MV-4-11 (cell line): ENCODE results near the gene LMX1B.

Experiments
- DNase-seq: peaks from one replicate; lab custom pipeline; 2025; lab: John Stamatoyannopoulos, UW

LMX1B gene

DNA sequence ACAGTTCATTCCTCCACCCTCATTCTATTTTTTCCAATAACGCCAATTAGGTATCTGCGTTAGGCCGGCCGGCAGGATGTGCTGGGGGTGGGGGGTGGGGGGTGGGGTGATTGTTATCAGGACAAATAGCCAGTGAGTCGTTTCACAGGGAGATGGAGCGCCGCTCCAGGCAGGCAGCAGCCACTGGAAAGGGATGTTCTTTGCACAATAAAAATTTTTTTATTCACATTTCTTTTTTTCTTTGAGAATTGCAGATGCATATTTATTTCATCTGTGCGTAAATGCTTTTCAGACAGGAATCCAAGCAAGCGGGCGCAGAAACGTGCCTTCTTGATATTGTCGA is 4.1 kb downstream of the LMX1B start:
- DNase-seq, result no peak

DNA sequence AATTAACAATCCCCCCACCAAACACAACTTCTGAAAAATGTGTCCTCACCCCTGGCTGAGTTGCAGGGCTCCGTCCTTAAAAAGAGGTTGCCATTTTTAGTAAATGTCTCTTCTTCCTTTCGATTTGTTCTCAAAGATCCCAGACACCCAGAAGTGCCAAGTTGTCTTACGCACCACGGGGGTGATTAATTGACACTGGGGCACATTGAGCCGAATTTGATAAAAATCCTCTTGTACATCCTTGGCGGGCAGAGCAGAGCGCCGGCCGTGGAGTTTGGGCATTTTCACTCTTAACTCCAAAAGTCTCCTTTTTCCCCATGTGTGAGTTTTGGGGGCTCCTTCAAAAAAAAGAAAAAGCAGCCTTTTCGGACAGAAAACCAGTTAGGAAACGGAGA is 4.5 kb downstream of the LMX1B start:
- DNase-seq, result no peak

GRCh38 chr9:126618585-126619360 is 5.0 kb downstream of the LMX1B start:
- DNase-seq, result no peak

- no peak for DNase-seq
These were observed 5.8 kb downstream of the LMX1B start for GRCh38 chr9:126619361-126620135.

- DNase-seq, result no peak
These were observed 6.8 kb downstream of the LMX1B start for GRCh38 chr9:126620478-126620877.

DNA sequence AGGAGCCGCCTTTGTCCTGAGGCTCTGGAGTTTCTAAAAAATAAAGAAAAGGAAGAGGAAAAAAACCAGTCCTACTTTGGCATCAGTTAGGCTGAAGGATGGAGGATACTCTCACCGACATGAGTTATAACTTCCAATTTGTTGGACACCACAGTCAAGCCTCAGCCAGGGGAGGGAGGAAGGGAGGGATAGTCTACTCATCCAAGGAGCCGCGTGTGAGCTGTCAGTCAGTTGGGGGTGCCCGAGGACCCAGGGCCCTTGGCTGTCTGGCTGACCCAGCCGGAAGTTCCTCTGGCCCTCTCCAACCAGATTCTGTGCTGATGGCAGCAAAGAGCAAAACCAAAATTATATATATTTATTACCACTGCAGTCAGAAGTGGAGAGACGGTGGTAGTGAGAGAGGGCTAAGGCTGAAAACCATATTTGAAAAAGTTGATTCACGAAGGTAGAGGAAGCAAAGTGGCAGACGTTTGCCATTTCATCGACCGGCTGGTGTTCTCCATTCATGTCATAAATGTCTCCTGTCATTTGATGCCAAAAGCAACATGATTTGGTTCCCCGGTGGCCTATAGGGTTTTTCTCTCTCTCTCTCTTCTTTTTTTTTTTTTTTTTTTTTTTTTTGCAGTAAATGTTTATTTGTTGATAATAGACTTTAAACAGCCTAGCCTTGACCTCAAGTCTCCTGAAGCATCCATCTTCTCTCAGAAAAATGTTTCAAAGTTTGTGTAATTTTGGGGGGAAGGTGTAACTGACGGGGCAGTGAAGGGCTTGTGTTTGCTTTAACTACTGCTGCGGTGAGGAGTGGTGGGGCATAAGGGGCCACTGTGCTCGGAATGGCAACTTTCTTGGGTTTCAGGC is 7.6 kb downstream of the LMX1B start:
- no peak for DNase-seq

GRCh38 chr9:126621919-126622735 is 8.4 kb downstream of the LMX1B start:
- no peak for DNase-seq

GRCh38 chr9:126623314-126623666 is 9.6 kb downstream of the LMX1B start:
- DNase-seq, result no peak

DNA sequence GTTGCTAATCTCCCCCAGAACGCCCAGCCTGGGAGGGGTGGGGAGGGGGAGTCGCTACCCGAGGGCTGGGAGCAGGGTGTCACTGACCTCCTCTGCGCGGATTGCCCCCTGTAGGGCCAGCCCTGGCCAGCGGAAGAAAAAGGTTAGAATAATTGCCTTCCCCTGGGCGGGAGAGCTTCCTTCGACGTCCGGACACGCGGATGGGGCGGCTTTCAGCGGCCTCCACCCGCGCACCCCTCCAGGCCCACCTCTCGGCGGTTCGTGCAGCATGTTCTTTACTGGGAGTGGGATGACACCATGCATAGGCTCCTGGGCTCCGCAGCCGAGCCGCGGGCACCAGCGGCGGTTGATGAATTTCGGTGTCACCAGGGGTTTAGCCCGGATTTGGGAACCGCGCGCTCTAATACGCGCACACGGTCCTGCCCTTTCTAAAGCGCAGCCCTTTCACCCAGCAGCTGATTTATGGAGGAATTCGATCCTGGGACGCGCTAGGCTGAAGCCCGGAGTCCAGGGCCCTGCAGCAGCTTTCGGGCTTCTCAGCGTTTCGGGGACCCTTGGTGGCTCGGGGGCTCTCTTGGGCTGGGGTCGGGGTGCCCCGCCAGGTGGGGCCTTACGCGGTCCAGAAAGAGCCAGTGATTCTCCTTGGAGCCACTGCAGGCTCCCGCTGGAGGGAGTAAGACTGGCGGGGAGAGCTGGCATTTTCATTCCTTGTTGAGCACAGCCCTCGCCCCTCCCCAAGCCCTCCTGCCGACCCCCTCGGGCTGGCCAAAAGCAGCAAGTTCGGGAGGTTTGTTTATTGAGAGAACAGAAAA is 10.1 kb downstream of the LMX1B start:
- DNase-seq, result no peak

GRCh38 chr9:126624479-126624826 is 10.7 kb downstream of the LMX1B start:
- no peak for DNase-seq

- no peak for DNase-seq
These were observed 11.2 kb downstream of the LMX1B start for GRCh38 chr9:126624912-126625311.

- DNase-seq, result no peak
These were observed 11.8 kb downstream of the LMX1B start for GRCh38 chr9:126625329-126626126.

- no peak for DNase-seq
These were observed 12.6 kb downstream of the LMX1B start for GRCh38 chr9:126626127-126626925.

GRCh38 chr9:126626926-126627233 is 13.2 kb downstream of the LMX1B start:
- DNase-seq, result no peak

- DNase-seq, result no peak
These were observed 14.4 kb downstream of the LMX1B start for GRCh38 chr9:126628146-126628545.

GRCh38 chr9:126628969-126629674 is 15.4 kb downstream of the LMX1B start:
- no peak for DNase-seq

- no peak for DNase-seq
These were observed 16.9 kb downstream of the LMX1B start for GRCh38 chr9:126630458-126631237.

DNA sequence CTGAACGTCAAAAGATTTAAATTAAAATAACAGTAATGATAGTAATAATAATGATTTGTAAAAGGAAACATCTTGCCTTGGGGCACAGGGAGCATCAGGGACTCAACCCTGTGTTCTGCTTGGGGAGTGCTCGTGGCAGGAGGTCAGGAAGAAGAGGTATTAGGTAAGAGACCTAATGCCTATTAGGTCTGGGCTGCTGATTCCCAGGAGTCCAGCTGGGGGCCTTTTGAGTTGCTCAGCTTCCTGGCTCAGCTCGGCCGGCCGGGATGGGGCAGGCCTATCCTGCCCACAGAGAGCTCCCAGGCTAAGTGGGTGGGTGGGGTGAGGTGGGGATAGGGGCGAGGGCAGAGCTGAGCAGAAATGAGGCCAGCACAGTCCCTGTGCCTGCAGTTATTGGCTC is 17.5 kb downstream of the LMX1B start:
- no peak for DNase-seq
